OCI-LY7 (cell line): ENCODE results near the gene DNAL4. TPM values are rescaled to one million over a fixed set of nuclear protein-coding genes. Genes with fewer than 3 reads are reported as not detected.

ENCODE experiments used
- BruUV-seq: library from RNA; stranded (reverse); fragments of 400-500 nt; replicated peaks from 2 replicates; lab custom pipeline; 2021; lab: Mats Ljungman, UMichigan
- CTCF ChIA-PET: fragments of 300-600 bp; sonication (Branson Sonifier 250); formaldehyde crosslinking; loops from one replicate; lab custom pipeline; 2022; ENCODE audit warnings: antibody characterized with exemption; ENCODE audit not compliant: unreplicated experiment; lab: Charles Lee
- POLR2A ChIA-PET: fragments of 300-600 bp; sonication (Branson Sonifier 250); formaldehyde crosslinking; loops from one replicate; lab custom pipeline; 2022; ENCODE audit warnings: antibody characterized with exemption; lab: Charles Lee
- DNase-seq: peaks from one replicate; pipeline ENCODE4 v3.0.0-alpha.2; 2015; ENCODE audit warnings: low spot score
- H2AFZ ChIP-seq: fragments of 200-600 bp; sonication (generic), shearing (Covaris generic); 2 replicates; pipeline ENCODE4 v1.6.1; 2014; ENCODE audit warnings: mild to moderate bottlenecking, antibody characterized with exemption, low read length, moderate library complexity
- H3K27ac ChIP-seq: fragments of 200-600 bp; sonication (generic); 2 replicates; pipeline ENCODE4 v1.5.1; 2014; ENCODE audit warnings: mixed run types, low read depth, mild to moderate bottlenecking, moderate library complexity, low read length, inconsistent platforms; ENCODE audit not compliant: poor library complexity, severe bottlenecking
- H3K36me3 ChIP-seq: fragments of 200-600 bp; sonication (generic); 2 replicates; pipeline ENCODE4 v1.6.1; 2014; ENCODE audit warnings: mild to moderate bottlenecking, antibody characterized with exemption, low read length, moderate library complexity, mixed read lengths; ENCODE audit not compliant: insufficient read depth
- H3K4me1 ChIP-seq: fragments of 200-600 bp; sonication (generic); 2 replicates; pipeline ENCODE4 v1.5.1; 2014; ENCODE audit warnings: mild to moderate bottlenecking, low read length; ENCODE audit not compliant: insufficient read depth, poor library complexity, severe bottlenecking
- H3K4me2 ChIP-seq: fragments of 200-600 bp; sonication (generic); 2 replicates; pipeline ENCODE4 v1.6.1; 2014; ENCODE audit warnings: mild to moderate bottlenecking, low read length
- H3K4me3 ChIP-seq: fragments of 200-600 bp; sonication (generic); 2 replicates; pipeline ENCODE4 v1.5.1; 2014; ENCODE audit warnings: mild to moderate bottlenecking, low read depth, low read length; ENCODE audit not compliant: poor library complexity, severe bottlenecking
- H3K79me2 ChIP-seq: fragments of 200-600 bp; sonication (generic); 2 replicates; pipeline ENCODE4 v1.6.1; 2016; ENCODE audit warnings: low read depth, mild to moderate bottlenecking, low read length, moderate library complexity, mixed read lengths; ENCODE audit not compliant: insufficient read depth
- H3K9me2 ChIP-seq: fragments of 200-600 bp; sonication (generic); 2 replicates; pipeline ENCODE4 v1.6.1; 2016; ENCODE audit warnings: mild to moderate bottlenecking, low read length, mixed read lengths; ENCODE audit not compliant: insufficient read depth
- H3K9me3 ChIP-seq: fragments of 200-600 bp; sonication (generic); 2 replicates; pipeline ENCODE4 v1.6.1; 2014; ENCODE audit warnings: mild to moderate bottlenecking, mixed run types, low read length, mixed read lengths
- H4K20me1 ChIP-seq: fragments of 200-600 bp; sonication (generic); 2 replicates; pipeline ENCODE4 v1.6.1; 2014; ENCODE audit warnings: mild to moderate bottlenecking, antibody characterized with exemption, low read length, moderate library complexity, mixed read lengths; ENCODE audit not compliant: insufficient read depth
- CTCF ChIP-seq: fragments of 200-600 bp; sonication (generic); conservative IDR thresholded peaks from 2 replicates; pipeline ENCODE4 v1.5.1; 2014; ENCODE audit warnings: mild to moderate bottlenecking, antibody characterized with exemption, low read length, moderate library complexity, mixed read lengths
- EZH2phosphoT487 ChIP-seq: fragments of 200-600 bp; sonication (generic); IDR thresholded peaks from 2 replicates; pipeline ENCODE4 v1.6.1; 2018; ENCODE audit warnings: low read depth, borderline replicate concordance, mild to moderate bottlenecking, mixed run types, antibody characterized with exemption, low read length, moderate library complexity, mixed read lengths
- intact Hi-C: fragments of 100-400 bp; cut with micrococcal nuclease; formaldehyde crosslinking; loops from one replicate; pipeline ENCODE4 v1.10.0; 2022; ENCODE audit not compliant: unreplicated experiment
- total RNA-seq, 2 experiments: library from RNA; depleted of rRNA in 1 of 2; stranded (reverse); fragments of >200 nt in 1 of 2; shearing (Covaris generic) in 1 of 2; gene quantifications; 2 replicates each; pipeline ENCODE4 v1.2.3, GENCODE V29; 2014 to 2022

Gene DNAL4
- total RNA-seq, 2 experiments from 2014 or later = 6.6 to 7.1 TPM

GRCh38 chr22:38755155-38755910 lies 38.6 kb downstream of the DNAL4 start:
- Histone ChIP-seq H3K79me2 (peaks cover 6% of the 10 kb centered on the region; the same call in 1 of the 2 replicates), H3K4me2 (peak overlapping the region; percentile 94), H3K27ac (peak overlapping the region; percentile 79), H2AFZ (peak overlapping the region; percentile 34; the same call in 1 of the 2 replicates), H3K9me3 (no peaks in the 10 kb centered on the region), H3K9me2 (no peaks in the 10 kb centered on the region), H3K36me3 (peaks cover 24% of the 10 kb centered on the region), H3K4me1 (peaks cover 53% of the 10 kb centered on the region), H4K20me1 (0 out of 2 replicates have a peak, but pooled peaks cover 4% of the 10 kb centered on the region), H3K4me3 (peak overlapping the region; percentile 94)
- ChIA-PET CTCF (interaction anchor here (1.3 kb wide), 1 partner anchor 14 kb away, joined by 4 read pairs; no protein-coding TSS in a partner anchor), POLR2A (interaction anchor here (0.5 kb wide), 1 partner anchor 250 kb away, joined by 3 read pairs; no protein-coding TSS in a partner anchor)
- BruUV-seq = no TSS peak
- DNase-seq = peak; percentile 50
- intact Hi-C loops = loop anchor here (10.0 kb wide), 1 partner anchor 689 kb away; no protein-coding TSS in a partner anchor
- no peak for TF ChIP-seq EZH2phosphoT487
- 0 out of 2 replicates have a peak, but pooled peaks have one; percentile 16 for TF ChIP-seq CTCF

GRCh38 chr22:38754751-38755154 lies 39.2 kb downstream of the DNAL4 start:
- H3K36me3 ChIP-seq = peaks cover 30% of the 10 kb centered on the region
- BruUV-seq = no TSS peak
- peaks cover 6% of the 10 kb centered on the region; the same call in 1 of the 2 replicates for H3K79me2 ChIP-seq
- H2AFZ ChIP-seq = peak overlapping the region; percentile 34; the same call in 1 of the 2 replicates
- DNase-seq = peak; percentile 57
- H3K4me3 ChIP-seq = peak overlapping the region; percentile 94
- ChIA-PET CTCF (interaction anchor here (0.6 kb wide), 1 partner anchor 1164 kb away, joined by 5 read pairs; no protein-coding TSS in a partner anchor), POLR2A (interaction anchor here (0.6 kb wide), 1 partner anchor 49 kb away, joined by 4 read pairs; the partner anchor contains the start of gene GTPBP1)
- H3K9me3 ChIP-seq = no peaks in the 10 kb centered on the region
- H3K9me2 ChIP-seq = no peaks in the 10 kb centered on the region
- intact Hi-C loops = loop anchor here (10.0 kb wide), 1 partner anchor 690 kb away; no protein-coding TSS in a partner anchor
- peaks cover 53% of the 10 kb centered on the region for H3K4me1 ChIP-seq
- peak overlapping the region; percentile 79 for H3K27ac ChIP-seq
- H4K20me1 ChIP-seq = 0 out of 2 replicates have a peak, but pooled peaks cover 4% of the 10 kb centered on the region
- TF ChIP-seq CTCF (no peak), EZH2phosphoT487 (no peak)
- peak overlapping the region; percentile 94 for H3K4me2 ChIP-seq
